ENCODE data around the gene KCNQ1. TPM values are rescaled to one million over a fixed set of nuclear protein-coding genes. Genes with fewer than 3 reads are reported as not detected.

KCNQ1 gene
- total RNA-seq, 1 experiment from 2014 or later: 10.7 TPM

- TF ChIP-seq CBX3 (IDR thresholded peaks at IDR 0.05; ENCODE audit: low read depth): no peak
- no peak for TF ChIP-seq CTCF (IDR thresholded peaks at IDR 0.05 in 2 of 3, conservative IDR thresholded peaks at IDR 0.05 in 1 of 3; ENCODE audit: borderline replicate concordance in 1 of 3, insufficient read depth in 1 of 3, low read depth in 2 of 3, low read length in 2 of 3)
- no peak for TF ChIP-seq ELF1 (IDR thresholded peaks at IDR 0.05; ENCODE audit: borderline replicate concordance, low read depth)
- no peak for TF ChIP-seq ZBTB33 (IDR thresholded peaks at IDR 0.05; ENCODE audit: extremely low read depth, insufficient replicate concordance, low read length)
- no peak for TF ChIP-seq REST (IDR thresholded peaks at IDR 0.05; ENCODE audit: low read depth)
- TF ChIP-seq CEBPB (IDR thresholded peaks at IDR 0.05; ENCODE audit: low read depth): no peak
- TF ChIP-seq SRF (IDR thresholded peaks at IDR 0.05; ENCODE audit: low read depth): no peak
- TF ChIP-seq ZFX (IDR thresholded peaks at IDR 0.05): no peak
- no peak for TF ChIP-seq POLR2A (IDR thresholded peaks at IDR 0.05; ENCODE audit: borderline replicate concordance, extremely low read depth, insufficient read depth, insufficient read length)
- no peak for TF ChIP-seq ZNF274 (IDR thresholded peaks at IDR 0.05; ENCODE audit: low read depth, low read length)
- no peak for TF ChIP-seq ATF3 (IDR thresholded peaks at IDR 0.05)
- TF ChIP-seq EZH2phosphoT487 (IDR thresholded peaks at IDR 0.05; ENCODE audit: borderline replicate concordance): no peak
- TF ChIP-seq MAX (IDR thresholded peaks at IDR 0.05): no peak
- peaks cover 9 to 14% of the 10 kb centered on the region in 2 experiments for H3K4me1 ChIP-seq (ENCODE audit: control insufficient read depth in 1 of 2, insufficient read depth in 2 of 2, low read length in 2 of 2)
- H3K79me2 ChIP-seq (ENCODE audit: insufficient read depth, low read length): no peaks in the 10 kb centered on the region
- POLR2A ChIA-PET: interaction anchor here (0.5 kb wide), 1 partner anchor 51 kb away, joined by 3 read pairs; the partner anchor contains the start of gene KCNQ1OT1
- ATAC-seq (no peak), DNase-seq (ENCODE audit: low read depth, low spot score) (no peak)
- H3K9ac ChIP-seq (ENCODE audit: low read length): no peak overlapping the region
- H3K27me3 ChIP-seq (ENCODE audit: insufficient read depth, low read length): no peaks in the 10 kb centered on the region
- no peak overlapping the region for H3K4me3 ChIP-seq (replicated peaks in 1 of 2; ENCODE audit: low read depth in 1 of 2, low read length in 2 of 2)
- H3K9me3 ChIP-seq (ENCODE audit: control insufficient read depth in 1 of 2, insufficient read depth in 1 of 2, low read depth in 1 of 2, low read length in 2 of 2): no peaks in the 10 kb centered on the region
- H3K36me3 ChIP-seq (ENCODE audit: control insufficient read depth in 1 of 2, insufficient read depth in 2 of 2, low read length in 2 of 2): no peaks in the 10 kb centered on the region
- H3K4me2 ChIP-seq (ENCODE audit: low read length): no peak overlapping the region
- no peak overlapping the region for H3K27ac ChIP-seq (ENCODE audit: low read depth, low read length)
- H3K9me2 ChIP-seq (ENCODE audit: insufficient read depth): no peaks in the 10 kb centered on the region
- BruUV-seq (replicated peaks): no TSS peak
- no peak overlapping the region for H2AFZ ChIP-seq (ENCODE audit: low read depth, low read length, poor library complexity, severe bottlenecking)
- no peaks in the 10 kb centered on the region for H4K20me1 ChIP-seq (ENCODE audit: insufficient read depth)
- RAD21 ChIA-PET (ENCODE audit: low non-redundant PET in 1 of 2, low total read pairs in 2 of 2, uncharacterized antibody in 2 of 2, unreplicated experiment in 2 of 2): no interaction called here
- intact Hi-C loops (cut with micrococcal nuclease): no loop called here
- CTCF ChIA-PET: no interaction called here
Measured at GRCh38 chr11:2750682-2751522, 306.1 kb downstream of the KCNQ1 start.
